HL-60 (cell line): ENCODE results near the gene ARHGAP23.

ENCODE experiments used
- CTCF ChIP-seq: IDR thresholded peaks from one replicate; pipeline ENCODE4 v1.5.1; 2011; ENCODE audit warnings: low read length, control low read depth, inconsistent platforms; ENCODE audit not compliant: insufficient read depth
- GABPA ChIP-seq: IDR thresholded peaks from 2 replicates; pipeline ENCODE4 v1.6.1; 2012; ENCODE audit warnings: low read depth
- POLR2AphosphoS5 ChIP-seq: IDR thresholded peaks from 2 replicates; pipeline ENCODE4 v1.6.1; 2012; ENCODE audit warnings: low read depth

- TF ChIP-seq CTCF (no peak), POLR2AphosphoS5 (no peak), GABPA (no peak)
Observed at GRCh38 chr17:38559880-38560230, 131.6 kb downstream of the ARHGAP23 start.
